Parathyroid adenoma (tissue), 2 donors: ENCODE results near the gene MAP2K7.

Source experiments
- H2AFZ ChIP-seq: fragments of 300-600 bp; sonication (generic); one replicate; pipeline ENCODE4 v1.7.0; 2017; ENCODE audit warnings: antibody characterized with exemption, mild to moderate bottlenecking
- H3K27ac ChIP-seq: fragments of 300-600 bp; sonication (generic); one replicate; pipeline ENCODE4 v1.7.0; 2017
- H3K27me3 ChIP-seq: fragments of 300-600 bp; sonication (generic); one replicate; pipeline ENCODE4 v1.7.0; 2017; ENCODE audit warnings: low read length; ENCODE audit not compliant: control insufficient read depth, insufficient read depth
- H3K36me3 ChIP-seq: fragments of 300-600 bp; sonication (generic); one replicate; pipeline ENCODE4 v1.7.0; 2017; ENCODE audit warnings: low read length; ENCODE audit not compliant: control insufficient read depth, insufficient read depth
- H3K4me1 ChIP-seq: fragments of 300-600 bp; sonication (generic); one replicate; pipeline ENCODE4 v1.7.0; 2017; ENCODE audit warnings: control low read depth
- H3K4me2 ChIP-seq: fragments of 300-600 bp; sonication (generic); one replicate; pipeline ENCODE4 v1.7.0; 2017; ENCODE audit warnings: low read length
- H3K4me3 ChIP-seq: fragments of 300-600 bp; sonication (generic); one replicate; pipeline ENCODE4 v1.7.0; 2017; ENCODE audit warnings: low read depth, low read length
- H3K79me2 ChIP-seq: fragments of 300-600 bp; sonication (generic); one replicate; pipeline ENCODE4 v1.7.0; 2017; ENCODE audit warnings: control low read depth
- H3K9ac ChIP-seq: fragments of 300-600 bp; sonication (generic); one replicate; pipeline ENCODE4 v1.7.0; 2017; ENCODE audit warnings: mild to moderate bottlenecking
- H3K9me3 ChIP-seq: fragments of 300-600 bp; sonication (generic); one replicate; pipeline ENCODE4 v1.7.0; 2017; ENCODE audit warnings: low read length; ENCODE audit not compliant: control insufficient read depth
- TF ChIP-seq, protein P1 (sequence below): fragments of 300-600 bp; sonication (generic); IDR thresholded peaks from one replicate; pipeline ENCODE4 v1.7.0; 2017; ENCODE audit warnings: antibody characterized with exemption, mild to moderate bottlenecking
- donor health status: primary hyperparathyroidism.

MAP2K7 gene

DNA sequence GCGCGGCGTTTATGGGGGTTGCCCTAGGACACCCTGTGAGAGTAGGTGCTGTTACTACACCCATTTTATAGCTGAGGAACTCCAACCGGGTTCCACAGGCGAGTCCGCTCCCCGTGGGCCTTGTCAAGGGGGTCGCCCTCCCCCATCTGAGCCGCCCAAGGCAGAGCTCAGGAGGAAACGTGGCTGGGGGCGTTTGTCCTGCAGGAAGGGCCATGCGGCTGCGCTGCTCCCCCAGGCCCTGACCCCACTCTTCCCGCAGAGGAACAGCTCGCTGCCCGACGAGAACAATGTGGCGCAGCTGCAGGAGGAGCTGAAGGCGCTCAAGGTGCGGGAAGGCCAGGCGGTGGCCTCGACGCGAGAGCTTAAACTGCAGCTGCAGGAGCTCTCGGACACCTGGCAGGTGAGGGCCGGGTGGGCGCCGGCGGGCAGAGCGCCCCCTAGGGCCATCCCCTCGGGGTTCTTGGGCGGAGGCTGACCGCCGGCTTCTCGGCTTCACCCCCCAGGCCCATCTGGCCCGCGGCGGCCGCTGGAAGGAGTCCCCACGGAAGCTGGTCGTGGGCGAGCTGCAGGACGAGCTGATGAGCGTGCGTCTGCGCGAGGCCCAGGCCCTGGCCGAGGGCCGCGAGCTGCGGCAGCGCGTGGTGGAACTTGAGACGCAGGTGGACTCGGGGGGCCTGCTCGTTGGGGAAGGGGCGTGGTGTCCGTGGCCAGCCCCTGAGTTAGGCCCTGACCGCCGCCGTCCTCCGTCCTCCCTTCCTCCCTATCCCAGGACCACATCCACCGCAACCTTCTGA is 41.9 kb upstream of the MAP2K7 start:
- Histone ChIP-seq H3K4me3 (no peak overlapping the region), H3K27ac (no peak overlapping the region), H3K27me3 (no peaks in the 10 kb centered on the region), H3K36me3 (no peaks in the 10 kb centered on the region), H3K4me2 (no peak overlapping the region), H3K79me2 (no peaks in the 10 kb centered on the region), H3K9me3 (no peaks in the 10 kb centered on the region), H3K4me1 (no peaks in the 10 kb centered on the region), H2AFZ (no peak overlapping the region), H3K9ac (no peak overlapping the region)
- TF ChIP-seq, protein P1, sequence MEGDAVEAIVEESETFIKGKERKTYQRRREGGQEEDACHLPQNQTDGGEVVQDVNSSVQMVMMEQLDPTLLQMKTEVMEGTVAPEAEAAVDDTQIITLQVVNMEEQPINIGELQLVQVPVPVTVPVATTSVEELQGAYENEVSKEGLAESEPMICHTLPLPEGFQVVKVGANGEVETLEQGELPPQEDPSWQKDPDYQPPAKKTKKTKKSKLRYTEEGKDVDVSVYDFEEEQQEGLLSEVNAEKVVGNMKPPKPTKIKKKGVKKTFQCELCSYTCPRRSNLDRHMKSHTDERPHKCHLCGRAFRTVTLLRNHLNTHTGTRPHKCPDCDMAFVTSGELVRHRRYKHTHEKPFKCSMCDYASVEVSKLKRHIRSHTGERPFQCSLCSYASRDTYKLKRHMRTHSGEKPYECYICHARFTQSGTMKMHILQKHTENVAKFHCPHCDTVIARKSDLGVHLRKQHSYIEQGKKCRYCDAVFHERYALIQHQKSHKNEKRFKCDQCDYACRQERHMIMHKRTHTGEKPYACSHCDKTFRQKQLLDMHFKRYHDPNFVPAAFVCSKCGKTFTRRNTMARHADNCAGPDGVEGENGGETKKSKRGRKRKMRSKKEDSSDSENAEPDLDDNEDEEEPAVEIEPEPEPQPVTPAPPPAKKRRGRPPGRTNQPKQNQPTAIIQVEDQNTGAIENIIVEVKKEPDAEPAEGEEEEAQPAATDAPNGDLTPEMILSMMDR, result no peak

DNA sequence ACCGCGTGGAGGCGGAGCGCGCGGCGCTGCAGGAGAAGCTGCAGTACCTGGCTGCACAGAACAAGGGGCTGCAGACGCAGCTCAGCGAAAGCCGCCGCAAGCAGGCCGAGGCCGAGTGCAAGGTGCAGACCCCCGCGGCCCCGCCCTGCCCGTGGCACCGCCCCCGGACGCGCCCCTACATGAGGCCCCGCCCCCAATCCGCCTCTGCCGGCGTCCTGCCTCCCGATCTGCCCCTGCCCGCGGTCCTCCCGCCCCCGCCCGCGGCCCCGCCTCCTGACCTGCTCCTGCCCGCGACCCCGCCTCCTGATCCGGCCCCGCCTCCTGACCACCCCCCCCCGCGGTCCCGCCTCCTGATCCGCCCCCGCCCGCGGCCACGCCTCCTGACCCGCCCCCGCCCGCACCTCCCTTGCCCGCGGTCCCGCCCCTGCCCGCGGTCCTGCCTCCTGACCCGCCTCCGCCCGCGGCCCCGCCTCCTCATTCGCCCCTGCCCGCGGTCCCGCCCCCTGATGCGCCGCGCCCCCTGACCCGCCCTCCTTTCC is 41.2 kb upstream of the MAP2K7 start:
- Histone ChIP-seq H3K79me2 (no peaks in the 10 kb centered on the region), H2AFZ (no peak overlapping the region), H3K9ac (no peak overlapping the region), H3K9me3 (no peaks in the 10 kb centered on the region), H3K27me3 (no peaks in the 10 kb centered on the region), H3K4me2 (no peak overlapping the region), H3K4me3 (no peak overlapping the region), H3K27ac (no peak overlapping the region), H3K4me1 (no peaks in the 10 kb centered on the region), H3K36me3 (no peaks in the 10 kb centered on the region)
- TF ChIP-seq, protein P1, result no peak

DNA sequence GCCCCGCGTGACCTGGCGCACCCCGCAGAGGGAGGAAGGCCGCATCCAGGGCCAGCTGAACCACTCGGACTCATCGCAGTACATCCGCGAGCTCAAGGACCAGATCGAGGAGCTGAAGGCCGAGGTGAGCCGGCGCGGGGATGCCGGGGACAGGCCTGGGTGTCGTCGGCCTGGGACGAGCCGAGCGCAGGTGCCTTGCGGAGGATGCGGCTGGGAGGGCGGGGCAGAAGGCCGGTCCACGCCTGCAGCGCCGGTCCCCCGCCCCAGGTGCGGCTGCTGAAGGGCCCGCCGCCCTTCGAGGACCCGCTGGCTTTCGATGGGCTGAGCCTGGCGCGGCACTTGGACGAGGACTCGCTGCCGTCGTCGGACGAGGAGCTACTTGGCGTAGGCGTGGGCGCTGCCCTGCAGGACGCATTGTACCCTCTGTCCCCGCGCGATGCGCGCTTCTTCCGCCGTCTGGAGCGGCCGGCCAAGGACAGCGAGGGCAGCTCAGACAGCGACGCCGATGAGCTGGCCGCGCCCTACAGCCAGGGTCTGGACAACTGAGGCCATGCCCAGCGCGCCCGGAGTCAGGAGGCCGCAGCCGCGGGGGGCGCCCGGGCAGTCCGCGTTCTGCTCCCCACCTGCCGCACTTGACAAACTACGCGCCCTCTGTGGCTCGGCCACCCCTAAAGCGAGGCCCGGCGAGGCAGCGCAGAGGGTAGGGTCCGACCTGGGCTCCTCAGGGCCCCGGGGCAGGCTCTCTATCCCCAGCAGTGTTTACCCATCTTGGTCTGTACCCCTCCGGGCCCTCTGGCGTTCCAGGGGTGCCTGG is 40.3 kb upstream of the MAP2K7 start:
- Histone ChIP-seq H3K27ac (no peak overlapping the region), H3K4me2 (no peak overlapping the region), H3K79me2 (no peaks in the 10 kb centered on the region), H3K9me3 (no peaks in the 10 kb centered on the region), H3K4me3 (no peak overlapping the region), H3K36me3 (no peaks in the 10 kb centered on the region), H3K4me1 (no peaks in the 10 kb centered on the region), H3K9ac (no peak overlapping the region), H3K27me3 (no peaks in the 10 kb centered on the region), H2AFZ (no peak overlapping the region)
- TF ChIP-seq, protein P1, result no peak

DNA sequence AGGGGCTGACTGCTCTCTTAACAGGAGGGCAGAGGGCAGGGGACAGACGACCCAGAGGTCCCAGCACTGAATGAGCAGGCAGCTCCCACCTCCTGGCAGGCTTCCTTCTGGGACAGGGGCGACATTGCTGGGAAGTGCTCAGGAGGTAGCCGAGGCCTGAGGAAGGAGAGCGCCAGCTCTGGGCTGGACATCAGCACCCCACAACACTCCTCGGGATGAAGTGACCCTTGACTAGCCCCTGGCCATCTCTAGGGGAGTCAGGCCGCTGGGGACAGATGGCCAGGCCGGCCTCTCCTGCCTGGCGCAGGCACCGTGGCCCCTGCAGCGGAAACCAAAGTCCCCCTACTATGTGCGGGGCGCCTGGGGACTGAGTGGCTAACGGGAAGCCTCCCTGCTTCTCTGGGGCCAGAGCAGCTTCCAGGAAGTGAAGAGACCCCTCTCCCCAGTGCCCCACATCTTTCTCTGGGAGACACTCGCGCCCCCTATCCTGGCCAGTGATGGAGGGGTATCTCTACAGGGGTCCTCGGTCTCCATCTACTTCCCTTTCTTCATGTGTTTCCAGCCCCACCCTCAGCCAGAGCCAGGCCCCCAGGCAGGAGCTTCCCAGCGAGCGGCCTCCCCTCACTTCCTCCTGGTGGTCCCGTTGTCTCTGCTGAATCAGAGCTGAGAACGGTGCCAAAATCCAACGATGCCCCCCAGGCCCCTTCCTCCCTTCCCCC is 39.5 kb upstream of the MAP2K7 start:
- no peak overlapping the region for H3K4me3 ChIP-seq
- H2AFZ ChIP-seq, result no peak overlapping the region
- no peaks in the 10 kb centered on the region for H3K79me2 ChIP-seq
- no peaks in the 10 kb centered on the region for H3K27me3 ChIP-seq
- H3K4me1 ChIP-seq, result no peaks in the 10 kb centered on the region
- no peaks in the 10 kb centered on the region for H3K36me3 ChIP-seq
- no peak overlapping the region for H3K27ac ChIP-seq
- H3K4me2 ChIP-seq, result no peak overlapping the region
- no peak overlapping the region for H3K9ac ChIP-seq
- TF ChIP-seq, protein P1, result no peak
- no peaks in the 10 kb centered on the region for H3K9me3 ChIP-seq
